Suppressor macrophage treated with lipopolysaccharide for 1 hour (primary cell): Measurements from ENCODE around the gene TMEM200B.
"Not testable (repeated sequence)": the region's sequence is repeated elsewhere in the genome, so short reads cannot be mapped to it uniquely, and the experiment has no call there.

Experiments
- DNase-seq, 3 donors: peaks; one replicate each; pipeline ENCODE4 v3.0.0-alpha.2; 2020 to 2022

The TMEM200B gene

DNA sequence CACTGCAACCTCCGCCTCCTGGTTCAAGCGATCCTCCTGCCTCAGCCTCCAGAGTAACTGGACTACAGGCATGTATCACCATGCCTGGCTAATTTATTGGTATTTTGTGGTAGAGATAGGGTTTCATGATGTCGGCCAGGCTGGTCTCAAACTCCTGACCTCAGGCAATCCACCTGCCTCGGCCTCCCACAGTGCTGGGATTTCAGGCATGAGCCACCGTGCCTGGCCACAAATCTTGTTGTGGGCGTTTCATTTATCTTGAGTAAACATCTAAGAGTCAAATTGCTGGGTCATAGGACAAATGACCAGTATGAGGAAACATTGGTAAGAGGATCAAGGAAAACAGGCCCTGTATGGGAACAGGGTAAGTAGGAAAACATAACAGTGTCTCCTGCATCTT is 17.9 kb downstream of the TMEM200B start:
- peak in 2 of 3 donors; percentile 20 to 35 for DNase-seq

DNA sequence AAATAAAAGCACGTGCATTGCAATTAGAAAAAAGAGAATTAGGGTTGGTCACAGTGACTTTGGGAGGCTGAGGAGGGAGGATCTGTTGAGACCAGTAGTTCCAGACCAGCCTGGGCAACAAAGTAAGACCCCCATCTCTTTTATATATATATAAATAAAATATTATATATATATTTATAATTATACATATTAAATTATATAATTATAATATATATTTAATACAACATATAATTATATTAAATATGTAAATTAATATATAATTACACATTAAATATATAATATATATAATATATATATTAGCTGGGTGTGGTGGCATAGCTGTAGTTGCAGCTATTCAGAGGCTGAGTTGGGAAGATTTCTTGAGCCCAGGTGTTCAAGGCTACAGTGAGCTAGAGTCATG is 23.2 kb downstream of the TMEM200B start:
- DNase-seq = no peak

DNA sequence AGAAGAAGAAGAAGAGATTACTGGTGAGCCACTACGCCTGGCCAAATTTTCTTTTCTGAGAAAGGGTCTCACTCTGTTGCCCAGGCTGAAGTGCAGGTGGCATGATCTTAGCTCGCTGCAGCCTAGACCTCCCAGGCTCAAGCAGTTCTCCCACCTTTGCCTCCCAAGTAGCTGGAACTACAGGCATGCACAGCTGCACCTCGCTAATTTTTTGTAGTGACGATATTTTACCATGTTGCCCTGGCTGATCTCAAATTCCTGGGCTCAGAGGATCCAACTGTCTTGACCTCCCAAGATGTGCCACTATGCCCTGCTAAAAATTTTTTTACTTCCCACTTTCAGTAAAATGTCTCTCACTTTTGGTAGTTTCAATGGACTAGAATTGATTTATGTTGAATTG is 24.4 kb downstream of the TMEM200B start:
- DNase-seq = no peak

DNA sequence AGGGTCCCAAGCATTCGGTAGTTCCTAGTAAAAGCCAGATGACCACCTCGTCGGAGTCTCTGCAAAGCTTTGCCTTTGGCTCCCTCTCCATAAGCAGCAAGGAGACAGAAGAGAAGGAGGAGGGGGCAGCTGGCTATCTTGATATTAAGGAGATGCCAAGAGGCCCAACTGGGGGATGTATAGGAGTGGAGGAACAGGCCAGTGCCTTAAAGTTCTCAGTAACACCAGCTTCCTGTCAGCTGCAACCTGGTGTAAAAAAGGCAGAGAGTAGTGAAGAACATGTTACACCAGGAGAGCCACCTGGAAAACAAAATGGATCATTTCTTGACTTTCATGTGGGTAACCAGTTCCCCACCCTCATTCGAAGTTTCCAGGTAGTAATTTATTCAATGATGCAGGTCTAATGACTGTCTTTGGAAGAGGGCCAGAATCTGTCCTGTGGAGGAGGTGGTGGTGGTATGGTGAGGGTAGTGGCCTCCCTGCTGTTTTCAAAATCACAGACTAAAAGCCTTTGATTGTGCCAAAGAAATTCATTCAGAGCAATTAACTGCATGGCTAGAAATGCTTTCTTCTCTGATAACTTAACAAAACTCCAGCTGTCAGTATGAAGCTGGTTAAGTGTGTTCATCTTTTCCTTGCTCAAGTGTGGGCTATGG is 27.3 kb downstream of the TMEM200B start:
- no peak for DNase-seq

DNA sequence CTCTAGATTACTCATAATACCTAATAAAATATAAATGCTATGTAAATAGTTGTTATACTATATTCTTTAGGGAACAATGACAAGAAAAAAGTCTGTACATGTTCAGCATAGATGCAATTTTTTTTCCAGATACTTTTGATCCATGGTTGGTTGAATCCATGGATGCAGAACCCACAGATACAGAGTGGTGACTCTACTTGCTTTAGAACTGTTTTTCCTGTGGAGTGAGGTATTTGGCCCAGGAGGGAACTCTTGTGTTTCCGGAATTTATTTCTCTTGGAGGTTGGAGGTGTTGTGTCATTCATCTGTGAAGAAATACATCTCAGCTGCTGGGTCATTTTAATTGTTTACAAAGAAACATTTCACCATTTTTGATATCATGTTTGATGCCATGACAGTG is 28.7 kb downstream of the TMEM200B start:
- no peak for DNase-seq

DNA sequence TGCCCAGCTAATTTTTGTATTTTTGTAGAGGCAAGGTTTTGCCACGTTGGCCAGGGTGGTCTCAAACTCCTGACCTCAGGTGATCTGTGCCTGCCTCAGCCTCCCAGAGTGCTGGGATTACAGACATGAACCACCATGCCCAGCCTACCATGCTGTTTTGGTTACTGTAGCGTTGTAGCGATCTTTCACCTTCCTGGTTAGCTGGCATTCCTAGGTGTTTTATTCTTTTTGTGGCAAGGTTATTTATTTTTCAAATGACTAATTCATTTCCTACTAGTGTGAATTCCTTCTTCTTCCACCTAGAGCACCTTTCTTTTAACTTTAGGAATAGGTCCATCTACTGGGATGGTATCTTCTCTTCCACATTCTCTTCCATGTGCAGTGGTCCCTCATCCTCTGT is 29.3 kb downstream of the TMEM200B start:
- no peak for DNase-seq

DNA sequence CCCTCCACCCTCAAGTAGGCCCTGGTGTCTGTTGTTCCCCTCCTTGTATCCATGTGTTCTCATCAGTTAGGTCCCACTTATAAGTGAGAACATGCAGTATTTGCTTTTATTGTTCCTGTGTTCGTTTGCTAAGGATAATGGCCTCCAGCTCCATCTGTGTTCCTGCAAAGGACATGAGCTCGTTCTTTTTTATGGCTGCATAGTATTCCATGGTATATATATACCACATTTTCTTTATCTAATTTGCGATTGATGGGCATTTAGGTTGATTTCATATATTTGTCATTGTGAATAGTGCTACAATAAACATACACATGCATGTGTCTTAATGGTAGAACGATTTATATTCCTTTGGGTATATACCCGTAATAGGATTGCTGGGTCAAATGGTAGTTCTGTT is 31.0 kb downstream of the TMEM200B start:
- not testable (repeated sequence) for DNase-seq

DNA sequence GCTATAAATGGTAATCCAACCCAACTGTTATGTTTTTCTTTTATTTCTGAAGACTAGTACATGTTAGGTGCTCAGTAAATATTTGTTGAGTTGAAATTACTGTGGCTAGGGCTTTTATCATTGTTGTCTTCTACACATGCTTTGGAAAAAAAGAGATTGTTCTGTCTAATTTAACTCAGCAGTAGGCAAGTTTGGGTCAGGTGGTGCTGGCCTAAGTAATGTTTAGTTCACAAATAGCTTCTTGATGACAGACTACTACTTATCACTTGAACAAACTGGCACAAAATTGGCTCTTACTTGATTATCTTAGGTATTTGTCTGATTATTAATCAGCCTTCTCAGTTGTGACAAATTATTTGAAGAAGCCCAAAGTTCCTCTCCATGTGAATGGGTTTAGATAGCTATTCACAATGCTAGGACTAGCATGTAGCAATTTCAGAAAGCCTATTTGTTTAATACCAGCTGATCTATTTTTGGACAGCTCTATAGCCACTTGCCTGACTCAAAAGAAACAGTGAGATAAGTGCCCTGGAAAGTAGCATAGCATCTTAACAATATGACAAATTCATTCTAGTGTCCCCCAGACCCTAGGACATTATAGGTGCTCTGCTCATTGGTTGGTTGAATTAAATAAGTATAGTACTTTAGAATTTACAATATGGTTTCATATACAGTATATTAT is 32.6 kb downstream of the TMEM200B start:
- DNase-seq = no peak

DNA sequence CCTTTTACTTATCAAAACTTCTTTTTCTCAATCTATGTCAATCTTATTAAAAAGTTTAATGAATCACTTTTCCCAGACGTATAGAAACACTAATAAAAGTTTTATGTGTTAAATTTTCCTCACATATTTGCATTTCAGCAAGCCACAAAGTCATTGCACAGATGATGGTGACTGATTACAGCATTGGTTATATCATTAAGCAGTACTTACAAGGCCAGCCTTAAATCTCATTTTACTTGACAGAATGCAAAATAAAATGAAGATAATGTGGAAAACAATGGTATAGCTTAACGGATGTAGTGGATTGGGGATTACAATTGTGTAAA is 39.5 kb downstream of the TMEM200B start:
- DNase-seq = no peak

DNA sequence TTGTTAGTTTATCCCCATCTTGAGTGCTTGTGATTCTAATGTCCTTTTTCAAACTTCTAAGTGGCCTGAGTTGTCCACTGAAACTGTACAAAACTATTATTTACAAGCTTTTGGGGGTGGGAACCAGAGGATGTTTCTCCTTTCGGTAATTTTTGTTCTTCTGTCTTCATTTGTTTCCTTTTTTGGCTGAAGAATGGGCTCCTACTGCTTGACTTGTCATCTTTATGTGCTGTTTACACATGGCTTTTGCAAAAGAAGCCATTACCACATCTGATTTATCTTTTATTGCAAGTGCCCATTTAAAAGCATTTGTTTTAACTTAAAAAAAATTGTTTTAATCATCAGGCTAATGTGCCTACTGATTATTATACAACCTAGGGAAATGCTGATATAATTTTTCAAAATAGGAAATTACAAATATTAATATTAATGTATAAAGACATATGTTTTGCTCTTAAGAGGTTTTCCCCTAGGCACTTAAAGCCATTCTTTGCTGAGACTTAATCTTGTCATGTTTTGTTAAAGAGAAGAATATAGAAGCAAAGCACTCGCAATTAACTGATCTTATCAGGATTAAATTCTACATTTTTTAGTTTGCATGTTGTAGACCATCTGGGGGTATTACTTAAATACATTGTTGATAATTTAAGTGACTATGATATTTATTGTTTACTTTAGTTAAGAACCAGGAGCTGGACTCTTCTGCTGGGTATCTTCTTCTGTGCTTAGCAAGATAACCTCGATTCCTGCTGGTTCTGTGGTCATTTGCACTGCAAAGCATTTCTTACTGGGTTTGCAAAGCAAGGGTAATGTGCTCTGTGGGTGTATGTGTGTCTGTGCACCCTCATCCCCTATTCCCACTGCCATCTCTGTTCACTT is 40.1 kb downstream of the TMEM200B start:
- no peak for DNase-seq

DNA sequence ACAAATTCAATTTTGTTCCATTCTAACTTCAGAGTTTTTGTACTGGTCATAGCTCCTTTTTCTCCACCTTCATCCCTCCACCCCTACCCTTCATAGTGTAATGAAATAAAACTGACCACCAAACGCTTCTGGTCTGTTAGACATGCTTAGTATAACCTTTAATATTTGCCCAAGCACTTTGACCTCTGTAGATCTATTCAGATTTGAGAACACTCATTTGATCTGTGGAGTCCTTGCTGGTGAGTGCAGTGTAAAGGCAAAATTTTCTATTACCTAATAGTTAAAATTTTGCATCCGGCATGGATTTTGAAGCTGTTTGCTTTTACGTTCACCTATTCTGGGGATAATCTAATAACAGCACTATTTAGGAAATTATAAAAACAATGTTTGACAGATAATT is 41.2 kb downstream of the TMEM200B start:
- DNase-seq = no peak

DNA sequence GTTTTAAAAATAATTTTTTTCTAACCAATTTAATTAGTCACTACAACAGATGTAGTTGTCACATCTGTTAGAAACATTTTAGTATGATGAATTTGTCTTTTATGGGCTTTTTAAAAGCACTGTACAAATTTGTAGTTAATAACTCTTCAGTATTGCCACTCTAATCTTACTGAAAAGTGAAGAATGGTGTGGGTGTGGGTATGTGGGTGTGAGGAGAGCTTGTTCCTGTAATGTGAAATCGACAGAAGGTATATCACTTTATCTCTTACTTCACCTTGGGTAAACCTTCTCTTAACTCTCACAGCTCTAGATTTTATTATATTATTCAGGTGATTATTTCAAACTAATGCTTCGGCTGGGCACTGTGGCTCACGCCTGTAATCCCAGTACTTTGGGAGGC is 42.5 kb downstream of the TMEM200B start:
- DNase-seq = peak in 1 of 3 donors; percentile 1

DNA sequence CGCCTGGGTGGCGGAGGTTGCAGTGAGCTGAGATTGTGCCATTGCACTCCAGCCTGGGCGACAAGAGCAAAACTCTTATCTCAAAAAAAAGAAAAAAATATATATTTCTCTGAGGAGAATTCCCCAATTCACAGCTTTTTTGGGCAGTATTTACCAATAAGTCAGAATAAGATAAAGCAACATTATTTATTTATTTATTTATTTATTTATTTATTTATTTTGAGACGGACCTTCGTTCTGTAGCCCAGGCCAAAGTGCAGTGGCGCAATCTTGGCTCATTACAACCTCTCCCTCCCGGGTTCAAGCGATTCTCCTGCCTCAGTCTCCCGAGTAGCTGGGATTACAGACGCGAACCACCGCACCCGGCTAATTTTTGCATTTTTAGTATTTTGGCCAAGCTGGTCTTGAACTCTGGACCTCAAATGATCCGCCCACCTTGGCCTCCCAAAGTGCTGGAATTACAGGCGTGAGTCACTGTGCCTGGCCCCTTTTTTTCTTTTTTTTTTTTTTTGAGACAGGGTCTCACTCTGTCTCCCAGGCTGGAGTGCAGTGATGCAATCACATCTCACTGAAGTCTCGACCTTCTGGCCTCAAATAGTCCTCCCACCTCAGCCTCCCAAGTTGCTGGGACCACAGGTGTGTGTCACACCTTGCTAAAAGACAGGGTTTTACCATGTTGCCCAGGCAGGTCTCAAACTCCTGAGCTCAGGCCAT is 43.6 kb downstream of the TMEM200B start:
- not testable (repeated sequence) for DNase-seq

DNA sequence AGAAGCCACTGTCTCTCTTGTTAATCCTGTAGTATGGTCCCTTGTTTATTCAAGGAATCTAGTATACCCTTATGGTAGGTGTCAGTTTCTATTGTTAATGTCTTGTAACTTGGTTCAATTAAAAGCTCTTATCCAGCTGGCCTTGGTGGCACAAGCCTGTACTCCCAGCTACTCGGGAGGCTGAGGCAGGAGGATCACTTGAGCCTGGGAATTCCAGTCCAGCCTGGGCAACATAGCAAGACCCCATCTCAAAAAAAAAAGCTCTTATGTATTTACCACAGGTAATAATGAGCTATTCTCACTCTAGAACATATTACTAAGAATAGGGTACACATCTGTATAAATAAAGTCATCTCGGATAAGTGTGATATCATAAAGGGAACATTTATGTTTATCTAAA is 46.5 kb downstream of the TMEM200B start:
- no peak for DNase-seq
